Keratinocyte (primary cell): ENCODE data around the gene KBTBD12.

Experiments
- EZH2 ChIP-seq: IDR thresholded peaks from one replicate; pipeline ENCODE4 v1.6.1; 2012; ENCODE audit warnings: inconsistent platforms, mild to moderate bottlenecking, low read length, moderate library complexity
- TF ChIP-seq, protein P1 (sequence below), 3 experiments: IDR thresholded peaks in 1 of 3; conservative IDR thresholded peaks in 1 of 3; optimal IDR thresholded peaks in 1 of 3; 2 replicates in 2 of 3; 3 replicates in 1 of 3; pipeline versions ENCODE3 to v1.5.1; 2011; ENCODE audit warnings: low read length in 3 of 3, mild to moderate bottlenecking in 3 of 3, moderate library complexity in 2 of 3, control low read depth in 1 of 3, inconsistent platforms in 1 of 3; ENCODE audit not compliant: insufficient read depth in 2 of 3; ENCODE audit errors: extremely low read depth in 1 of 3

DNA sequence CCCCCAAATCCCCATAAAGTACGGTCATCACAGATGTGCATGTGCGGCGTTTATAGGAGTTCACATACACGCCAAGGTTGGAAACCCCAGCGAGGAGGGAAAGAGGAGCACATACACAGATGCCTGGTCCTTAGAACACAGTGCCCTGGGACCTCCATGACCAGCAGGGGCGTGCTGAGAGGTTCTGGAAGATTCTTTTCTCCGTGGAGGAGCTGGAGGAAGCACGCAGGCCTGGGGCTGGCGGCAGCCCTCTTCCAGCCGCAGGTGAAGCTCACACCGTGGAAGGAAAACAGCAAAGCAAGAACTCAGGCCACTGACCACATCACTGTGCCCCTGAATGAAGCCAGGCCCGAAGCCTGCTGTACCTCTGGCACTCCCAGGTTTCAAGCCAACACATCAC, 76.2 kb downstream of the KBTBD12 start:
- TF ChIP-seq, protein P1, sequence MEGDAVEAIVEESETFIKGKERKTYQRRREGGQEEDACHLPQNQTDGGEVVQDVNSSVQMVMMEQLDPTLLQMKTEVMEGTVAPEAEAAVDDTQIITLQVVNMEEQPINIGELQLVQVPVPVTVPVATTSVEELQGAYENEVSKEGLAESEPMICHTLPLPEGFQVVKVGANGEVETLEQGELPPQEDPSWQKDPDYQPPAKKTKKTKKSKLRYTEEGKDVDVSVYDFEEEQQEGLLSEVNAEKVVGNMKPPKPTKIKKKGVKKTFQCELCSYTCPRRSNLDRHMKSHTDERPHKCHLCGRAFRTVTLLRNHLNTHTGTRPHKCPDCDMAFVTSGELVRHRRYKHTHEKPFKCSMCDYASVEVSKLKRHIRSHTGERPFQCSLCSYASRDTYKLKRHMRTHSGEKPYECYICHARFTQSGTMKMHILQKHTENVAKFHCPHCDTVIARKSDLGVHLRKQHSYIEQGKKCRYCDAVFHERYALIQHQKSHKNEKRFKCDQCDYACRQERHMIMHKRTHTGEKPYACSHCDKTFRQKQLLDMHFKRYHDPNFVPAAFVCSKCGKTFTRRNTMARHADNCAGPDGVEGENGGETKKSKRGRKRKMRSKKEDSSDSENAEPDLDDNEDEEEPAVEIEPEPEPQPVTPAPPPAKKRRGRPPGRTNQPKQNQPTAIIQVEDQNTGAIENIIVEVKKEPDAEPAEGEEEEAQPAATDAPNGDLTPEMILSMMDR (optimal IDR thresholded peaks at IDR 0.05 in 1 of 3, IDR thresholded peaks at IDR 0.05 in 1 of 3, conservative IDR thresholded peaks at IDR 0.05 in 1 of 3; ENCODE audit: extremely low read depth in 1 of 3, insufficient read depth in 2 of 3, low read length in 3 of 3): no peak
- no peak for TF ChIP-seq EZH2
